Mesothelial cell of epicardium (in vitro differentiated cells): Measurements from ENCODE around the gene CCDC28B. TPM values are rescaled to one million over a fixed set of nuclear protein-coding genes. Genes with fewer than 3 reads are reported as not detected.

Experiments used
- DNase-seq, 2 experiments: peaks; one replicate each; pipeline ENCODE4 v3.0.0; 2021; ENCODE audit warnings: low spot score in 2 of 2; ENCODE audit not compliant: unreplicated experiment in 2 of 2
- H3K27ac Mint-ChIP-seq: 2 replicates; pipeline ENCODE4 v1.8.0; 2021; ENCODE audit warnings: mixed read lengths
- H3K27me3 Mint-ChIP-seq: 2 replicates; pipeline ENCODE4 v1.8.0; 2021; ENCODE audit warnings: low read depth, mixed read lengths
- H3K36me3 Mint-ChIP-seq: 2 replicates; pipeline ENCODE4 v1.8.0; 2021; ENCODE audit warnings: mixed read lengths
- H3K4me1 Mint-ChIP-seq: 2 replicates; pipeline ENCODE4 v1.8.0; 2021; ENCODE audit warnings: mixed read lengths
- H3K4me3 Mint-ChIP-seq: 2 replicates; pipeline ENCODE4 v1.8.0; 2021; ENCODE audit warnings: mild to moderate bottlenecking, moderate library complexity, mixed read lengths
- H3K9me3 Mint-ChIP-seq: 2 replicates; pipeline ENCODE4 v1.8.0; 2021; ENCODE audit warnings: mixed read lengths
- total RNA-seq: library from RNA; stranded (reverse); gene quantifications from 3 replicates; pipeline ENCODE4 v1.2.1, GENCODE V29; 2021
- TF ChIP-seq, protein P1 (sequence below): fragments of 200-600 bp; sonication (generic); IDR thresholded peaks from one replicate; pipeline ENCODE4 v1.5.0; 2021; ENCODE audit warnings: antibody characterized with exemption; ENCODE audit not compliant: unreplicated experiment

The CCDC28B gene
- total RNA-seq, 1 donor from 2014 or later: 21.6 TPM

DNA sequence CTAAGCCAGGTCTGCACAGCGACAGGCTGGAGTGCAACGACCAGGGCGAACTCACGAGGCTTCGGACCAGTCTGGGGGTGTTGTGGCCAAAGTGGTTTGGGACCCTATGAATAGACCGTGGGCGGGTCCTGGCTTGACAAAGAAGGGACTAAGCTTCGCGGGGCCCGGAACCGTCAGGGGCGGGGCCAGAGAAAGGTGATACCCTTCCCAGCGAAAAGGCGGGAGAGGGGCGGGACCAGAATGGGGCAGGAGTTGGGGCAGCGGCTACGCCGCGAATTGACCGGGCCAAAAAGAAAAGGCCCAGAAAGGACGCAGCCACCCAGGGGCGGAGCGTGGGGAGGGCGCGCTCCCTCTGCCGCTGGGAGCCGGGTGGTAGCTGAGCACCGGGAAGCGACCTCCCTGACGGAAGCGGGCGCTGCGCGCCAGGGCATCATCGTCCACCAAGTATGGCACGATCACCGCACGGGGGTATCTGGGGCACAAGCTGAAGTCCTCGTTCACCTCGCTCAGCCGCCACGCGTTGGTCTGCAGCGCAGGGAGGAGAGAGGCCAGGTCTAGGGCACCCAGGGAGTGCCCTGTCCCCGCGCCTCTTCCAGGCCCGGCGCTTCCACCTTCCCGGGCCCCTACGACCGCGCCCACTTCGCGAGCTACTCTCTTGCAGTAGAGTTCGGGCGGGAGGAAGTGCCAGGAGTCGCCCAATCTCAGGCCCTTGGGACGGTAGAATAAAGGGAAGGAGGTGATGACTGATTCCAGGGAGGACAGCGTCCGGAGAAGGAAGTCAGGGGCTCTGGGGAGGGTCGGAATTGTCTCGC lies 40.0 kb downstream of the CCDC28B start:
- H3K4me1 Mint-ChIP-seq: peaks cover 25% of the 10 kb centered on the region
- H3K4me3 Mint-ChIP-seq: peak overlapping the region; percentile 79
- peak in 1 of 2 experiments; percentile 62 for DNase-seq
- TF ChIP-seq, protein P1, sequence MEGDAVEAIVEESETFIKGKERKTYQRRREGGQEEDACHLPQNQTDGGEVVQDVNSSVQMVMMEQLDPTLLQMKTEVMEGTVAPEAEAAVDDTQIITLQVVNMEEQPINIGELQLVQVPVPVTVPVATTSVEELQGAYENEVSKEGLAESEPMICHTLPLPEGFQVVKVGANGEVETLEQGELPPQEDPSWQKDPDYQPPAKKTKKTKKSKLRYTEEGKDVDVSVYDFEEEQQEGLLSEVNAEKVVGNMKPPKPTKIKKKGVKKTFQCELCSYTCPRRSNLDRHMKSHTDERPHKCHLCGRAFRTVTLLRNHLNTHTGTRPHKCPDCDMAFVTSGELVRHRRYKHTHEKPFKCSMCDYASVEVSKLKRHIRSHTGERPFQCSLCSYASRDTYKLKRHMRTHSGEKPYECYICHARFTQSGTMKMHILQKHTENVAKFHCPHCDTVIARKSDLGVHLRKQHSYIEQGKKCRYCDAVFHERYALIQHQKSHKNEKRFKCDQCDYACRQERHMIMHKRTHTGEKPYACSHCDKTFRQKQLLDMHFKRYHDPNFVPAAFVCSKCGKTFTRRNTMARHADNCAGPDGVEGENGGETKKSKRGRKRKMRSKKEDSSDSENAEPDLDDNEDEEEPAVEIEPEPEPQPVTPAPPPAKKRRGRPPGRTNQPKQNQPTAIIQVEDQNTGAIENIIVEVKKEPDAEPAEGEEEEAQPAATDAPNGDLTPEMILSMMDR: no peak
- H3K27ac Mint-ChIP-seq: peak overlapping the region; percentile 53
- H3K27me3 Mint-ChIP-seq: no peaks in the 10 kb centered on the region
- H3K36me3 Mint-ChIP-seq: peaks cover 2% of the 10 kb centered on the region
- no peaks in the 10 kb centered on the region for H3K9me3 Mint-ChIP-seq

DNA sequence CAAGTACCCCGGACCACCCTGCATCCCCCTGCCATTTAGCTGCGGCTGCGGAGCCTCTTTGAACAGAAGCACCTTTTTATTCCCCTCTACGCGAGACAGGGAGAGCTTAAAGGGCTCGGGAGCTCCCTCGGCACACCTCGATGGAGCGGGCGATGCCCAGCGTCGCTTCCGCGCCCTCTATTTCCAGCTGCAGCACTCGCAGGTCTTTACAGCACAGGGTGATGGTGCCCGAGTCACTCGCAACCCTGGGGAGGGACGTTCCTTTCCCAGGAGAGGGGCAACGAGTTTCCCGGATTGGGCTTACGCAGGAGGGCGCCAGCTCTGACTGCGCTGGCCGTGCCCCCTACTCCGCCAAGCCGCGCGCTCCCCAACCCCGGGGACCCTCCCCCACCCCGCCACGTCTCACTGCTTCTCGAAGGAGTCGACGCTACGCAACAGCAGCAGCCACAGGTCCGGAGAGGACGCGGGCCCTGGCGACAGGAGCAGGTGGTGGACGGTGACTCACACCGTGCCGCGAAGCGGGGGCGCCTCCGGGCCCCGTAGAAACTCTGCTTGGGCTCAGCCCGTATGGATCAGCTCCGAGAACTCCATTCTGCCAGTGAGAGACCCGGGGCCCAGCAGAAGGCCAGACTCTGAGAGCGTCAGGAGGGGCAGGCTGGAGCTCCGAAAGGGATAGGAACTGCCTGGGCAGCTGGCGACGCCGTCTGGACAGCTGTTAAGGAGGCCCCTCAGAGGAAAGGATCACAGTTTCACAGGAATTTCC lies 40.8 kb downstream of the CCDC28B start:
- H3K9me3 Mint-ChIP-seq: no peaks in the 10 kb centered on the region
- peaks cover 25% of the 10 kb centered on the region for H3K4me1 Mint-ChIP-seq
- peaks cover under 1% of the 10 kb centered on the region for H3K36me3 Mint-ChIP-seq
- peak overlapping the region; percentile 79 for H3K4me3 Mint-ChIP-seq
- no peaks in the 10 kb centered on the region for H3K27me3 Mint-ChIP-seq
- TF ChIP-seq, protein P1: no peak
- peak overlapping the region; percentile 53 for H3K27ac Mint-ChIP-seq
- DNase-seq: peak; percentile 26 to 52

DNA sequence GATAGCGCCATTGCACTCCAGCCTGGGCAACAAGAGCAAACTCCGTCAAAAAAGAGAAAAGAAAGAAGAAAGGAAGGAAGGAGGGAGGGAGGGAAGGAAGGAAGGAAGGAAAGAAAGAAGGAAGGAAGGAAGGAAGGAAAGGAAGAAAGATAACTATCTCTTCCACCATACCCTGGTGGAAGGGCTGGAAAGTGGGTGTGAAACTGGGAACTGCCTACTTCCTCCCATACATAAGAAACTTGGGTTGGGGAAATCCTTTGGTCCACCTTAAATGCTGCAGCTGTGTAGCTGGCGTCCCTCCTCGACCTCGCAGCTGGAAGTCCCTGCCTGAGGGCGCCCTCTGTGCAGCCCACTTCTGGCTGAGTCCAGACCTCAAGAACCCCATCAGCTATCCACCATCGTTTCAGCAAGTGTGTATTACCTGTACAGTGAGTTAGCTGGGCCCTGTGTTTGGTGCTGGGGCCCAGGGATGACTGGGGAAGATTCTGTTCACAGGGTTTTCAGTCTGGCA lies 42.0 kb downstream of the CCDC28B start:
- Mint-ChIP-seq H3K36me3 (no peaks in the 10 kb centered on the region), H3K4me1 (peaks cover 25% of the 10 kb centered on the region), H3K4me3 (peak overlapping the region; percentile 36), H3K27ac (no peak overlapping the region), H3K9me3 (no peaks in the 10 kb centered on the region), H3K27me3 (no peaks in the 10 kb centered on the region)
- TF ChIP-seq, protein P1: no peak
- no peak for DNase-seq

DNA sequence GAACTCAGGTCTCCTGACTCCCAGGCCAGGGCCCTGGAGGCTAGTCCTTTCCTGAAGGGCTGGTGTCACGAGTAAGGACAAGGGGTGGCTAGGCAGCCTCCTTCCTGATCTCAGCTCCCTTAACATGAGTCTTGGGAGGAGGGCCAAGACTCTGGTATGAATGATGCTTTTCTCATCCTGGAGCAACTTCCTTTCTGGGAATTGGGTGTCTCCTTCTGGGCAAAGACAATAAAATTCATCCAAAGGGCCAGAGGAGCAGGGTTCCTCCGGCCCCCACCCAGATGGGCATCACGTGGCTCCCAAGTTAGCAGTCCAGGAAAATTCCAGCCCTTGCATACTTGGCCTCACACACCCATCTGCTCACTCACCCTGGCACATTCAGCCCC lies 46.5 kb downstream of the CCDC28B start, which contains the start of gene FAM167B:
Gene FAM167B (plus strand): TSS at position 335 of the 386 bp plus-strand sequence. CDS start 200 bp downstream, outside the sequence.
- Mint-ChIP-seq H3K4me3 (no peak within 1 kb of the TSS), H3K4me1 (peaks cover 20% of the 10 kb centered on the region), H3K36me3 (no peaks in the 10 kb centered on the region), H3K9me3 (no peaks in the 10 kb centered on the region), H3K27ac (no peak within 1 kb of the TSS), H3K27me3 (no peaks in the 10 kb centered on the region)
- no peak for DNase-seq
- TF ChIP-seq, protein P1: no peak

DNA sequence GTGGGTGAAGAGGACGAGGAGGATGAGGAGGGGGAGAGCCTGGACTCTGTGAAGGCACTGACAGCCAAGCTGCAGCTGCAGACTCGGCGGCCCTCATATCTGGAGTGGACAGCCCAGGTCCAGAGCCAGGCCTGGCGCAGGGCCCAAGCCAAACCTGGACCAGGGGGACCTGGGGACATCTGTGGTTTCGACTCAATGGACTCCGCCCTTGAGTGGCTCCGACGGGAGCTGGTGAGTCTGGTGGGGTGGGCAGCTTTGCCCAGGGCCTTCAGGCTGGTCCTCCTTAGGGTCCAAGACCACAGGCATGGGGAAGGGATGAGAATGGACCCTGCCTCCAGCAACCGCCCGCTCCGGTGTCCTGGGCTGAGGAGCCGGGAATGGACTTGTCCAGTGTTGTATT lies 47.1 kb downstream of the CCDC28B start:
- DNase-seq: no peak
- H3K27ac Mint-ChIP-seq: no peak overlapping the region
- H3K36me3 Mint-ChIP-seq: no peaks in the 10 kb centered on the region
- no peak overlapping the region for H3K4me3 Mint-ChIP-seq
- no peaks in the 10 kb centered on the region for H3K9me3 Mint-ChIP-seq
- H3K4me1 Mint-ChIP-seq: peaks cover 21% of the 10 kb centered on the region
- no peaks in the 10 kb centered on the region for H3K27me3 Mint-ChIP-seq
- TF ChIP-seq, protein P1: no peak
